ENCODE measurements around the gene IFT80. TPM values are rescaled to one million over a fixed set of nuclear protein-coding genes. Genes with fewer than 3 reads are reported as not detected.

The IFT80 gene
- total RNA-seq, 1 experiment from 2014 or later = 26.9 TPM

DNA sequence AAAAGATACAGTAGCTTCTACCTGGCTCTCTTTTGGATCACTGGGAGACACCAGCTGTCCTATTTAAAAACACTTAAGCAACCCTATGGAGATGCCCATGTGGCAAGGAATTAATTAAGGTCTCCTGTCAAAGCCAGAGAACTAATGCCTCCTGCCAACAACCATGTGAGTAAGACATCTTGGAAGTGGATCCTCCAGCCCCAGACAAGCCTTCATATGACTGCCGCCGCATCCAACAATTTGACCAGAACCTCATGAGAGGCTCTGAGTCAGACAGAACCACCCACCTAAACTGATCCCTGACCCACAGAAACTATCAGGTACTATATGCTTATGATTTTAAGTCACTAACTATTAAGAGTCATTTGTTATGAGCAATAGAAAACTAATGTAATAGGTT is 22.3 kb downstream of the IFT80 start (continued):
- TF ChIP-seq, protein P1, sequence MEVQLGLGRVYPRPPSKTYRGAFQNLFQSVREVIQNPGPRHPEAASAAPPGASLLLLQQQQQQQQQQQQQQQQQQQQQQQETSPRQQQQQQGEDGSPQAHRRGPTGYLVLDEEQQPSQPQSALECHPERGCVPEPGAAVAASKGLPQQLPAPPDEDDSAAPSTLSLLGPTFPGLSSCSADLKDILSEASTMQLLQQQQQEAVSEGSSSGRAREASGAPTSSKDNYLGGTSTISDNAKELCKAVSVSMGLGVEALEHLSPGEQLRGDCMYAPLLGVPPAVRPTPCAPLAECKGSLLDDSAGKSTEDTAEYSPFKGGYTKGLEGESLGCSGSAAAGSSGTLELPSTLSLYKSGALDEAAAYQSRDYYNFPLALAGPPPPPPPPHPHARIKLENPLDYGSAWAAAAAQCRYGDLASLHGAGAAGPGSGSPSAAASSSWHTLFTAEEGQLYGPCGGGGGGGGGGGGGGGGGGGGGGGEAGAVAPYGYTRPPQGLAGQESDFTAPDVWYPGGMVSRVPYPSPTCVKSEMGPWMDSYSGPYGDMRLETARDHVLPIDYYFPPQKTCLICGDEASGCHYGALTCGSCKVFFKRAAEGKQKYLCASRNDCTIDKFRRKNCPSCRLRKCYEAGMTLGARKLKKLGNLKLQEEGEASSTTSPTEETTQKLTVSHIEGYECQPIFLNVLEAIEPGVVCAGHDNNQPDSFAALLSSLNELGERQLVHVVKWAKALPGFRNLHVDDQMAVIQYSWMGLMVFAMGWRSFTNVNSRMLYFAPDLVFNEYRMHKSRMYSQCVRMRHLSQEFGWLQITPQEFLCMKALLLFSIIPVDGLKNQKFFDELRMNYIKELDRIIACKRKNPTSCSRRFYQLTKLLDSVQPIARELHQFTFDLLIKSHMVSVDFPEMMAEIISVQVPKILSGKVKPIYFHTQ (CRISPR knock-in tag; IDR thresholded peaks at IDR 0.05) = no peak
- TF ChIP-seq FOXJ3 (CRISPR knock-in tag; IDR thresholded peaks at IDR 0.05; ENCODE audit: borderline replicate concordance) = no peak
- TF ChIP-seq ZNF232 (CRISPR knock-in tag; IDR thresholded peaks at IDR 0.05) = no peak
- TF ChIP-seq ZNF138 (CRISPR knock-in tag; conservative IDR thresholded peaks at IDR 0.05) = no peak
- TF ChIP-seq, protein P2, sequence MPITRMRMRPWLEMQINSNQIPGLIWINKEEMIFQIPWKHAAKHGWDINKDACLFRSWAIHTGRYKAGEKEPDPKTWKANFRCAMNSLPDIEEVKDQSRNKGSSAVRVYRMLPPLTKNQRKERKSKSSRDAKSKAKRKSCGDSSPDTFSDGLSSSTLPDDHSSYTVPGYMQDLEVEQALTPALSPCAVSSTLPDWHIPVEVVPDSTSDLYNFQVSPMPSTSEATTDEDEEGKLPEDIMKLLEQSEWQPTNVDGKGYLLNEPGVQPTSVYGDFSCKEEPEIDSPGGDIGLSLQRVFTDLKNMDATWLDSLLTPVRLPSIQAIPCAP (CRISPR knock-in tag; IDR thresholded peaks at IDR 0.05) = no peak
- no peak for TF ChIP-seq ESRRA (CRISPR knock-in tag; IDR thresholded peaks at IDR 0.05; ENCODE audit: borderline replicate concordance)
- no peak for TF ChIP-seq ZNF219 (CRISPR knock-in tag; IDR thresholded peaks at IDR 0.05; ENCODE audit: borderline replicate concordance)

DNA sequence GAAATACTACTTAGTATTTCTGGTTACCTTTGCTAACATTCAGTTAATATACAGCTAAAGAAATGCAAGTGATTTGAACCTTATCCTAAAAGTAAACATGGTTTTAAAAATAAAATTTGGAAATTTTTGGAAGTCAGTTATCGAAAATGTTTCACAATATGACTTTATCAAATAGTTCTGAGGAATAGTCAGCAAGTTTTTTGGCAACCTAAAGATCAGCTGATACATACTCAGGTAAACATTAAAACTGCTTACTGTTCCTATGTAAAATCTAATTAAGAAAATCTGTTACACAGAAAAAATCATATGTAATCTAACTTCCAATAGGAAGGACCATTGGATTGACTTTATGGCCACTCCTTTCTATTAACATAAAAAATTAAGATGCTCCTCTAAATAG is 24.1 kb downstream of the IFT80 start:
- H3K36me3 Mint-ChIP-seq = peaks cover 18% of the 10 kb centered on the region
- no peaks in the 10 kb centered on the region for H3K27me3 Mint-ChIP-seq (ENCODE audit: low read depth)
- peaks cover 10% of the 10 kb centered on the region for H3K4me1 Mint-ChIP-seq
- DNase-seq (ENCODE audit: low spot score) (no peak), ATAC-seq (no peak)
- no peak overlapping the region for H3K27ac Mint-ChIP-seq
- peaks cover 9% of the 10 kb centered on the region for H3K9me3 Mint-ChIP-seq
- ChIA-PET CTCF (no interaction called here), POLR2A (no interaction called here)
- H3K4me3 Mint-ChIP-seq = no peak overlapping the region
- TF ChIP-seq, protein P3, sequence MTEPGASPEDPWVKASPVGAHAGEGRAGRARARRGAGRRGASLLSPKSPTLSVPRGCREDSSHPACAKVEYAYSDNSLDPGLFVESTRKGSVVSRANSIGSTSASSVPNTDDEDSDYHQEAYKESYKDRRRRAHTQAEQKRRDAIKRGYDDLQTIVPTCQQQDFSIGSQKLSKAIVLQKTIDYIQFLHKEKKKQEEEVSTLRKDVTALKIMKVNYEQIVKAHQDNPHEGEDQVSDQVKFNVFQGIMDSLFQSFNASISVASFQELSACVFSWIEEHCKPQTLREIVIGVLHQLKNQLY (CRISPR knock-in tag; IDR thresholded peaks at IDR 0.05) = no peak
- TF ChIP-seq FOXK1 (CRISPR knock-in tag; IDR thresholded peaks at IDR 0.05) = no peak
- no peak for TF ChIP-seq MYBL2 (CRISPR knock-in tag; IDR thresholded peaks at IDR 0.05)
- TF ChIP-seq FOXJ3 (CRISPR knock-in tag; IDR thresholded peaks at IDR 0.05; ENCODE audit: borderline replicate concordance) = no peak
- no peak for TF ChIP-seq ATF1 (CRISPR knock-in tag; IDR thresholded peaks at IDR 0.05)
- TF ChIP-seq, protein P4, sequence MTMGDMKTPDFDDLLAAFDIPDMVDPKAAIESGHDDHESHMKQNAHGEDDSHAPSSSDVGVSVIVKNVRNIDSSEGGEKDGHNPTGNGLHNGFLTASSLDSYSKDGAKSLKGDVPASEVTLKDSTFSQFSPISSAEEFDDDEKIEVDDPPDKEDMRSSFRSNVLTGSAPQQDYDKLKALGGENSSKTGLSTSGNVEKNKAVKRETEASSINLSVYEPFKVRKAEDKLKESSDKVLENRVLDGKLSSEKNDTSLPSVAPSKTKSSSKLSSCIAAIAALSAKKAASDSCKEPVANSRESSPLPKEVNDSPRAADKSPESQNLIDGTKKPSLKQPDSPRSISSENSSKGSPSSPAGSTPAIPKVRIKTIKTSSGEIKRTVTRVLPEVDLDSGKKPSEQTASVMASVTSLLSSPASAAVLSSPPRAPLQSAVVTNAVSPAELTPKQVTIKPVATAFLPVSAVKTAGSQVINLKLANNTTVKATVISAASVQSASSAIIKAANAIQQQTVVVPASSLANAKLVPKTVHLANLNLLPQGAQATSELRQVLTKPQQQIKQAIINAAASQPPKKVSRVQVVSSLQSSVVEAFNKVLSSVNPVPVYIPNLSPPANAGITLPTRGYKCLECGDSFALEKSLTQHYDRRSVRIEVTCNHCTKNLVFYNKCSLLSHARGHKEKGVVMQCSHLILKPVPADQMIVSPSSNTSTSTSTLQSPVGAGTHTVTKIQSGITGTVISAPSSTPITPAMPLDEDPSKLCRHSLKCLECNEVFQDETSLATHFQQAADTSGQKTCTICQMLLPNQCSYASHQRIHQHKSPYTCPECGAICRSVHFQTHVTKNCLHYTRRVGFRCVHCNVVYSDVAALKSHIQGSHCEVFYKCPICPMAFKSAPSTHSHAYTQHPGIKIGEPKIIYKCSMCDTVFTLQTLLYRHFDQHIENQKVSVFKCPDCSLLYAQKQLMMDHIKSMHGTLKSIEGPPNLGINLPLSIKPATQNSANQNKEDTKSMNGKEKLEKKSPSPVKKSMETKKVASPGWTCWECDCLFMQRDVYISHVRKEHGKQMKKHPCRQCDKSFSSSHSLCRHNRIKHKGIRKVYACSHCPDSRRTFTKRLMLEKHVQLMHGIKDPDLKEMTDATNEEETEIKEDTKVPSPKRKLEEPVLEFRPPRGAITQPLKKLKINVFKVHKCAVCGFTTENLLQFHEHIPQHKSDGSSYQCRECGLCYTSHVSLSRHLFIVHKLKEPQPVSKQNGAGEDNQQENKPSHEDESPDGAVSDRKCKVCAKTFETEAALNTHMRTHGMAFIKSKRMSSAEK (CRISPR knock-in tag; IDR thresholded peaks at IDR 0.05; ENCODE audit: borderline replicate concordance) = no peak
- TF ChIP-seq ZBTB21 (CRISPR knock-in tag; IDR thresholded peaks at IDR 0.05; ENCODE audit: borderline replicate concordance) = no peak
- TF ChIP-seq NR2C2 (CRISPR knock-in tag; IDR thresholded peaks at IDR 0.05) = no peak
- TF ChIP-seq HMGA2 (CRISPR knock-in tag; IDR thresholded peaks at IDR 0.05) = no peak
- no peak for TF ChIP-seq GABPB1 (CRISPR knock-in tag; IDR thresholded peaks at IDR 0.05)
- TF ChIP-seq, protein P5, sequence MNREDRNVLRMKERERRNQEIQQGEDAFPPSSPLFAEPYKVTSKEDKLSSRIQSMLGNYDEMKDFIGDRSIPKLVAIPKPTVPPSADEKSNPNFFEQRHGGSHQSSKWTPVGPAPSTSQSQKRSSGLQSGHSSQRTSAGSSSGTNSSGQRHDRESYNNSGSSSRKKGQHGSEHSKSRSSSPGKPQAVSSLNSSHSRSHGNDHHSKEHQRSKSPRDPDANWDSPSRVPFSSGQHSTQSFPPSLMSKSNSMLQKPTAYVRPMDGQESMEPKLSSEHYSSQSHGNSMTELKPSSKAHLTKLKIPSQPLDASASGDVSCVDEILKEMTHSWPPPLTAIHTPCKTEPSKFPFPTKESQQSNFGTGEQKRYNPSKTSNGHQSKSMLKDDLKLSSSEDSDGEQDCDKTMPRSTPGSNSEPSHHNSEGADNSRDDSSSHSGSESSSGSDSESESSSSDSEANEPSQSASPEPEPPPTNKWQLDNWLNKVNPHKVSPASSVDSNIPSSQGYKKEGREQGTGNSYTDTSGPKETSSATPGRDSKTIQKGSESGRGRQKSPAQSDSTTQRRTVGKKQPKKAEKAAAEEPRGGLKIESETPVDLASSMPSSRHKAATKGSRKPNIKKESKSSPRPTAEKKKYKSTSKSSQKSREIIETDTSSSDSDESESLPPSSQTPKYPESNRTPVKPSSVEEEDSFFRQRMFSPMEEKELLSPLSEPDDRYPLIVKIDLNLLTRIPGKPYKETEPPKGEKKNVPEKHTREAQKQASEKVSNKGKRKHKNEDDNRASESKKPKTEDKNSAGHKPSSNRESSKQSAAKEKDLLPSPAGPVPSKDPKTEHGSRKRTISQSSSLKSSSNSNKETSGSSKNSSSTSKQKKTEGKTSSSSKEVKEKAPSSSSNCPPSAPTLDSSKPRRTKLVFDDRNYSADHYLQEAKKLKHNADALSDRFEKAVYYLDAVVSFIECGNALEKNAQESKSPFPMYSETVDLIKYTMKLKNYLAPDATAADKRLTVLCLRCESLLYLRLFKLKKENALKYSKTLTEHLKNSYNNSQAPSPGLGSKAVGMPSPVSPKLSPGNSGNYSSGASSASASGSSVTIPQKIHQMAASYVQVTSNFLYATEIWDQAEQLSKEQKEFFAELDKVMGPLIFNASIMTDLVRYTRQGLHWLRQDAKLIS (CRISPR knock-in tag; IDR thresholded peaks at IDR 0.05; ENCODE audit: borderline replicate concordance) = no peak
- TF ChIP-seq, protein P6, sequence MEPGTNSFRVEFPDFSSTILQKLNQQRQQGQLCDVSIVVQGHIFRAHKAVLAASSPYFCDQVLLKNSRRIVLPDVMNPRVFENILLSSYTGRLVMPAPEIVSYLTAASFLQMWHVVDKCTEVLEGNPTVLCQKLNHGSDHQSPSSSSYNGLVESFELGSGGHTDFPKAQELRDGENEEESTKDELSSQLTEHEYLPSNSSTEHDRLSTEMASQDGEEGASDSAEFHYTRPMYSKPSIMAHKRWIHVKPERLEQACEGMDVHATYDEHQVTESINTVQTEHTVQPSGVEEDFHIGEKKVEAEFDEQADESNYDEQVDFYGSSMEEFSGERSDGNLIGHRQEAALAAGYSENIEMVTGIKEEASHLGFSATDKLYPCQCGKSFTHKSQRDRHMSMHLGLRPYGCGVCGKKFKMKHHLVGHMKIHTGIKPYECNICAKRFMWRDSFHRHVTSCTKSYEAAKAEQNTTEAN (CRISPR knock-in tag; IDR thresholded peaks at IDR 0.05) = no peak
- TF ChIP-seq, protein P7, sequence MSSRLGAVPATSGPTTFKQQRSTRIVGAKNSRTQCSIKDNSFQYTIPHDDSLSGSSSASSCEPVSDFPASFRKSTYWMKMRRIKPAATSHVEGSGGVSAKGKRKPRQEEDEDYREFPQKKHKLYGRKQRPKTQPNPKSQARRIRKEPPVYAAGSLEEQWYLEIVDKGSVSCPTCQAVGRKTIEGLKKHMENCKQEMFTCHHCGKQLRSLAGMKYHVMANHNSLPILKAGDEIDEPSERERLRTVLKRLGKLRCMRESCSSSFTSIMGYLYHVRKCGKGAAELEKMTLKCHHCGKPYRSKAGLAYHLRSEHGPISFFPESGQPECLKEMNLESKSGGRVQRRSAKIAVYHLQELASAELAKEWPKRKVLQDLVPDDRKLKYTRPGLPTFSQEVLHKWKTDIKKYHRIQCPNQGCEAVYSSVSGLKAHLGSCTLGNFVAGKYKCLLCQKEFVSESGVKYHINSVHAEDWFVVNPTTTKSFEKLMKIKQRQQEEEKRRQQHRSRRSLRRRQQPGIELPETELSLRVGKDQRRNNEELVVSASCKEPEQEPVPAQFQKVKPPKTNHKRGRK (CRISPR knock-in tag; IDR thresholded peaks at IDR 0.05; ENCODE audit: borderline replicate concordance) = no peak
- TF ChIP-seq SOX15 (CRISPR knock-in tag; IDR thresholded peaks at IDR 0.05) = no peak

All from WTC11 (cell line).